ENCODE data around the gene LMCD1. TPM values are rescaled to one million over a fixed set of nuclear protein-coding genes. Genes with fewer than 3 reads are reported as not detected.

LMCD1 gene
- total and polyA plus RNA-seq, 2 of the 8 experiments (the other 6 are each of a cell fraction or from before 2014, with no cell fraction given): 12.3 to 26.5 TPM

- Histone ChIP-seq H2BK15ac (ENCODE audit: low read length) (no peak overlapping the region), H2BK12ac (ENCODE audit: low read depth, low read length) (no peak overlapping the region), H3K56ac (replicated peaks; ENCODE audit: insufficient read length, low read depth, low read length) (no peak overlapping the region), H3K79me2 (ENCODE audit: control insufficient read depth in 1 of 2, insufficient read depth in 2 of 2, low read length in 2 of 2) (no peaks in the 10 kb centered on the region), H3K23ac (ENCODE audit: insufficient read length) (no peak overlapping the region), H2AFZ (ENCODE audit: low read length) (no peak overlapping the region), H3K14ac (ENCODE audit: insufficient read length) (no peak overlapping the region), H2BK120ac (replicated peaks; ENCODE audit: low read depth, low read length) (no peak overlapping the region), H4K8ac (ENCODE audit: extremely low read depth, insufficient read depth, low read length) (no peak overlapping the region), H4K5ac (ENCODE audit: insufficient read length, low read depth, low read length) (no peak overlapping the region), H3K79me1 (ENCODE audit: low read depth, low read length) (no peaks in the 10 kb centered on the region; the same call in 1 of the 2 replicates), H3K4ac (replicated peaks; ENCODE audit: insufficient read length, low read depth, low read length) (no peak overlapping the region), H3K23me2 (ENCODE audit: low read depth, low read length) (no peaks in the 10 kb centered on the region; the same call in 1 of the 2 replicates), H3K9me3 (ENCODE audit: insufficient read depth in 2 of 2, low read depth in 1 of 2, low read length in 1 of 2) (no peaks in the 10 kb centered on the region; a peak in 1 of 4 replicates), H3K4me3 (ENCODE audit: extremely low read depth in 1 of 4, insufficient read depth in 2 of 4, low read depth in 3 of 4, low read length in 4 of 4) (no peak overlapping the region), H3K9ac (replicated peaks in 1 of 4; ENCODE audit: extremely low read depth in 1 of 4, low read depth in 3 of 4, low read length in 3 of 4) (no peak overlapping the region), H4K20me1 (replicated peaks in 1 of 2; ENCODE audit: control insufficient read depth in 1 of 2, insufficient read depth in 2 of 2, low read length in 2 of 2) (no peaks in the 10 kb centered on the region), H3K18ac (ENCODE audit: extremely low read depth, low read length) (no peak overlapping the region), H3K4me2 (ENCODE audit: insufficient read depth in 1 of 2, low read depth in 2 of 2, low read length in 2 of 2) (no peak overlapping the region), H2AK5ac (ENCODE audit: low read depth, low read length) (no peak overlapping the region), H3K27ac (ENCODE audit: low read depth, low read length) (no peak overlapping the region), H2BK5ac (ENCODE audit: low read depth, low read length) (no peak overlapping the region), H3K36me3 (ENCODE audit: control insufficient read depth in 2 of 4, insufficient read depth in 4 of 4, low read length in 3 of 4) (peaks cover 0 to 6% (median 0%) of the 10 kb centered on the region in 4 experiments; a peak in 1 of 8 replicates), H2BK20ac (ENCODE audit: low read length) (no peak overlapping the region), H3K4me1 (replicated peaks in 1 of 4; ENCODE audit: control insufficient read depth in 3 of 4, insufficient read depth in 4 of 4, low read length in 3 of 4) (peaks cover 0 to 10% (median 4%) of the 10 kb centered on the region in 4 experiments; a peak in 3 of 7 replicates), H4K91ac (replicated peaks; ENCODE audit: insufficient read length, low read length) (no peak overlapping the region), H3K27me3 (replicated peaks in 1 of 4; ENCODE audit: control insufficient read depth in 3 of 4, extremely low read depth in 1 of 4, insufficient read depth in 3 of 4, low read length in 3 of 4) (no peaks in the 10 kb centered on the region)
- TF ChIP-seq ATF3 (IDR thresholded peaks at IDR 0.05; ENCODE audit: insufficient read depth, low read depth, low read length) (no peak), CTBP2 (IDR thresholded peaks at IDR 0.05; ENCODE audit: borderline replicate concordance, insufficient read depth, insufficient read length, low read length) (no peak), YY1 (IDR thresholded peaks at IDR 0.05; ENCODE audit: low read depth, low read length) (no peak), MAFK (IDR thresholded peaks at IDR 0.05; ENCODE audit: low read depth, low read length) (no peak)
- ChIA-PET CTCF (ENCODE audit: partially characterized antibody) (no interaction called here), POLR2A (ENCODE audit: partially characterized antibody) (interaction anchor here (0.6 kb wide), 1 partner anchor 9 kb away, joined by 3 read pairs; no protein-coding TSS in a partner anchor)
- 80% methylated on average over 3 of the region's 3 CpGs; no CpG with 5 or more reads in 1 of the 2 experiments for WGBS, 2 experiments (ENCODE audit: extremely low coverage in 1 of 2, insufficient coverage in 1 of 2, insufficient read length in 1 of 2, insufficient replicate concordance in 2 of 2, low coverage in 1 of 2, low lambda C conversion rate in 2 of 2, missing lambda C conversion rate in 1 of 2)
- no peak for DNase-seq (ENCODE audit: low read depth in 1 of 2, low spot score in 2 of 2)
- no peak for FAIRE-seq
Observed at GRCh38 chr3:8519156-8519555, 17.5 kb downstream of the LMCD1 start.

Data from H1 (cell line).